ENCODE results near the gene RHOC.
A peak's percentile ranks its signal among the peaks of the same experiment; 100 is the strongest.

RHOC gene

DNA sequence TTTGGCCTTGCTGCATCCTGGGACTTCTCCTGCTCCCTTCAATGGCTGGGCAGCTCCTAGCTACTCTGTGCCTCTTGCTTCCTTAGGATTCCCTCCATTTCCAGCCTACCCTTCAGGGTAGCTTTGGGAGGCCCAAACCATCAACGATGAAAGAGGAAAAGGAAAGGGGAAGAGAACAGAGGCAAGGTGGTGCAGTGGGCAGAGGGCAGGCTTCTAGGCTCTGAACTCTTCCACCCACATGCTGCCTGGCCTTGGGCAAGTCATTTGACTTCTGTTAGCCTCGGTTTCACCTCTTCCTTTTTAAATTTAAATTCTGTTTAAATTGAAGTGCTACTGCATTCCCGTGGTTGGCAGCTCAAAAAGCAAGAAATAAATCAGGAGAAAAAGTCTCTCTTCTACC lies 13.9 kb upstream of the RHOC start:
- Histone ChIP-seq H3K27me3 (peaks cover 83% of the 10 kb centered on the region), H3K4me3 (ENCODE audit: low read depth in 1 of 2, low read length in 1 of 2) (no peak overlapping the region), H3K9me3 (no peaks in the 10 kb centered on the region), H3K4me1 (ENCODE audit: control insufficient read depth in 1 of 2, insufficient read depth in 1 of 2, low read depth in 1 of 2, low read length in 1 of 2) (peaks cover 17 to 20% of the 10 kb centered on the region in 2 experiments), H3K36me3 (no peaks in the 10 kb centered on the region), H3K27ac (no peak overlapping the region)
- no peak for TF ChIP-seq CTCF (IDR thresholded peaks at IDR 0.05)

GRCh38 chr1:112719706-112720105 lies 12.8 kb upstream of the RHOC start:
- peaks cover 93% of the 10 kb centered on the region for H3K27me3 ChIP-seq
- no peak overlapping the region for H3K27ac ChIP-seq
- no peaks in the 10 kb centered on the region for H3K9me3 ChIP-seq
- no peaks in the 10 kb centered on the region for H3K36me3 ChIP-seq
- peaks cover 26 to 31% of the 10 kb centered on the region in 2 experiments for H3K4me1 ChIP-seq (ENCODE audit: control insufficient read depth in 1 of 2, insufficient read depth in 1 of 2, low read depth in 1 of 2, low read length in 1 of 2)
- no peak for TF ChIP-seq CTCF (IDR thresholded peaks at IDR 0.05)
- H3K4me3 ChIP-seq (ENCODE audit: low read depth in 1 of 2, low read length in 1 of 2): no peak overlapping the region

DNA sequence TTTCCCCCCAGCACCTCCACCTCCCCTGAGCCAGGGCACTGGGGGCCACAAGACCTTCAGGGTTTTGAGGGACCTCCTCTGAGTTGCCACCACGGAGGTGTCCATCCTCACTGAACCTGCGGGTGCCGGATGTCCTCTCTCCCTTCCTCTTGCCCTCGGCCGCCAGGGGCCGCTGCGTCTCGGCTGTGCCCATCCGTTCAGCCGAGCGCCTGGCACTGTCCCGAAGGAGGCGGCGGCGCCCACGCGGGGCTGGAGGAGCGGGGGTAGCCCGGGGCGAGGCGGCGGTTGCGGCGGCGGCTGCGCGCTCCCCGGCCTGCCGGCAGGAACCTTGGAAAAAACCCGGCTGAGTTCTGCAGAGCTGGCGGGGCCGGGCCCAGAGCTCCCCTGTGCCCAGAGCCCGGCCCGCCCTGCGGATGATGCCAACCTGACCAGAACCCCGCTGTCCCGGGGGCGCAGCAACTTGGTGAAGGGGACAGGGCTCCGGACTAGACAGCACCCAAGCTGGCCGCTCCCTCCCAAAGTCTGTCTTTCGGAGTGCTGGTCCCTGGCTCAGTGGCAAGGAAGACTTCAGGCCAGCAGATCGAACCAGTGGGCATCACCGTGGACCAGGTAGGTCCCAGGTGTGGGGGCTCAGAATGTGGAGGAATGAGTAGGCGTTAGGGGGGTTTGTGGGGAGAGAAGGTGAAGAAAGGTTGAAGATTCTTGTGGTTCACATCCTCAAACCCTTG lies 11.9 kb upstream of the RHOC start:
- H3K9me3 ChIP-seq: no peaks in the 10 kb centered on the region
- no peaks in the 10 kb centered on the region for H3K36me3 ChIP-seq
- peaks cover 35 to 40% of the 10 kb centered on the region in 2 experiments for H3K4me1 ChIP-seq (ENCODE audit: control insufficient read depth in 1 of 2, insufficient read depth in 1 of 2, low read depth in 1 of 2, low read length in 1 of 2)
- TF ChIP-seq CTCF (IDR thresholded peaks at IDR 0.05): peak; percentile 66
- no peak overlapping the region for H3K4me3 ChIP-seq (ENCODE audit: low read depth in 1 of 2, low read length in 1 of 2)
- H3K27me3 ChIP-seq: peaks cover 100% of the 10 kb centered on the region
- no peak overlapping the region for H3K27ac ChIP-seq

DNA sequence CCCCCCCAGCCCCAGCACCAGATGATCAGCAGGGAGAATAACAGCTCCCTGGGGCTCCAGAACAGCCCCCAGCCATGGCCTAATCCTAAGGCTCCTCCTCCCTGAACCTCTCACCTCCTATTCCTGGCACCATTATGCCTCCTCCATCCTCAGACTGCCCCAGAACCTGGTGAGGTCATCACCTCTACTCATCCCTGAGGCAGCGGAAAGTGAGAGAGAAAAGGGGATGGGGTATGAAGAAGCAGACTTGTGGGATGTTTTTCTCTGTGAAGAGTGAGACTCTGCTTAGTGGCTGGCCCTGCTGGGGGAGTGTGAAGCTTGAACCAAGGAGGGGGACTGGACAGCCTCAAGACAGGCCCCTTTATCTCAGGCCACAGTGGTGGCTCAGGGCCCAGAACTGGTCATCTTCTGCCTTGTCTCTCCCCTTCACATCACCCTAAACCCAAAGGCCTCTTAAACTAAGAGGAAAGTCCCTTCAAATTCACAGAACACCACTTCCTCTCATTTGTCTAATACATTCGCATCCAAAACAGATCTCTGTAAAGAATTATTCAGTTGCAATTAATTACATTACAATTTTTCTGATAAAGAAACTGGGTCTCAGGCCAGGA lies 10.4 kb upstream of the RHOC start:
- TF ChIP-seq CTCF (IDR thresholded peaks at IDR 0.05): no peak
- H3K4me1 ChIP-seq (ENCODE audit: control insufficient read depth in 1 of 2, insufficient read depth in 1 of 2, low read depth in 1 of 2, low read length in 1 of 2): peaks cover 30 to 34% of the 10 kb centered on the region in 2 experiments
- H3K9me3 ChIP-seq: no peaks in the 10 kb centered on the region
- no peaks in the 10 kb centered on the region for H3K36me3 ChIP-seq
- H3K27ac ChIP-seq: no peak overlapping the region
- peaks cover 100% of the 10 kb centered on the region for H3K27me3 ChIP-seq
- no peak overlapping the region for H3K4me3 ChIP-seq (ENCODE audit: low read depth in 1 of 2, low read length in 1 of 2)

DNA sequence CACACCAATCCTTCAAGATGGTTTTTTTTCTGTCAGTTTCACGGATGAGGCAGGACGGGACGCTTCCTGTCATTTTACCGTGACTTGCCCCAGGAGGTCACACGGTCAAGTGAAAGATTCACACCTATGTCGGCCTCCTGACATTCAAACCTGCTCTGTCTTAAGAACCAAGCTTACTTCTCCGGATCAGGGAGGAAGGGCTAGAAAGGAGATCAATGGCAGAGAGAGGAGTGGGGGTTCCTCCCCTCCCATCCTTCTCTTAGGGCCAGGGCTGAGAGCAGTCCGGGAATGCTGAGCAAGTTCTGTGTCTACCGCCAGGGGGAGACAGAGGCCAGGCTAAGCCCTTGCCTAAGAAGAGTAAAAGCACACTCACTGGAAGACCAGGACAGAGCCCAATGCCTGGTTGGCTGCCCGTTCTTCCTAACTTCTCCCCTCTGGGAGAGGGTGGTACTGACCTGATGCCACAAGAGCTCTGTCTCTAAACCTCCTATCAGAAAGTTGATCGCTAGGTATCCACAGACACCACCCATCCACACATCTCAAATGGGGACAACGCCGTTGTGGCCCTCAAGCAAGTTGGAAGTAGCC lies 9.3 kb upstream of the RHOC start:
- peak; percentile 93 for TF ChIP-seq CTCF (IDR thresholded peaks at IDR 0.05)
- Histone ChIP-seq H3K27ac (peak overlapping the region; percentile 21), H3K4me1 (ENCODE audit: control insufficient read depth in 1 of 2, insufficient read depth in 1 of 2, low read depth in 1 of 2, low read length in 1 of 2) (peaks cover 30 to 34% of the 10 kb centered on the region in 2 experiments)

More for the DNA sequence above, 9.3 kb upstream of the RHOC start:
- no peaks in the 10 kb centered on the region for H3K9me3 ChIP-seq
- no peaks in the 10 kb centered on the region for H3K36me3 ChIP-seq
- H3K27me3 ChIP-seq: peaks cover 100% of the 10 kb centered on the region
- H3K4me3 ChIP-seq (ENCODE audit: low read depth in 1 of 2, low read length in 1 of 2): peak overlapping the region; percentile 77 to 80
